K562 (cell line): ENCODE results near the gene CYP11A1. TPM values are rescaled to one million over a fixed set of nuclear protein-coding genes. Genes with fewer than 3 reads are reported as not detected.

Source experiments
- ATAC-seq: fragments of 200-7000 bp; cut with Tn5 transposase; 3 replicates; pipeline ENCODE4 v1.9.1; 2020; ENCODE audit warnings: moderate library complexity
- BruUV-seq: library from RNA; stranded (reverse); fragments of 400-500 nt; replicated peaks from 2 replicates; lab custom pipeline; 2021; lab: Mats Ljungman, UMichigan
- CTCF ChIA-PET: fragments of 300-600 bp; formaldehyde crosslinking; extraction: SDS; loops from one replicate; lab custom pipeline; 2021; ENCODE audit warnings: low intra/inter-chr PET ratio; lab: Yijun Ruan, JAX
- POLR2A ChIA-PET: fragments of 300-600, 350-650 bp; sonication (Branson Sonifier 250); formaldehyde crosslinking; extraction: SDS; loops from one replicate; lab custom pipeline; 2021; ENCODE audit warnings: antibody characterized with exemption, inconsistent platforms; lab: Yijun Ruan, JAX
- DNase-seq, 4 experiments: peaks; one replicate each; pipeline versions ENCODE4 v3.0.0 to v3.0.0-alpha.2; 2011 to 2018; ENCODE audit warnings: low spot score in 3 of 4, mixed read lengths in 3 of 4; ENCODE audit errors: extremely low read depth in 1 of 4
- FAIRE-seq: peaks from 2 replicates; lab custom pipeline; 2011; peaks lifted over from hg19 to GRCh38; lab: Jason Lieb, UNC
- H2AFZ ChIP-seq: 2 replicates; pipeline ENCODE4 v1.6.0; 2011; ENCODE audit warnings: low read depth, low read length, control low read depth, inconsistent platforms
- H3K27ac ChIP-seq: fragments of 200-600 bp; 3 replicates; pipeline ENCODE4 v1.8.0; 2011; ENCODE audit warnings: low read depth, mild to moderate bottlenecking, control low read depth, inconsistent platforms, low read length, moderate library complexity, mixed read lengths; ENCODE audit errors: extremely low read depth
- H3K27me3 ChIP-seq, 2 experiments: fragments of 300-600 bp in 1 of 2; 2 replicates in 1 of 2; 3 replicates in 1 of 2; pipeline versions ENCODE4 v1.6.0 to v1.8.0; 2011; ENCODE audit warnings: inconsistent platforms in 2 of 2, low read length in 2 of 2, mild to moderate bottlenecking in 1 of 2, mixed read lengths in 1 of 2, moderate library complexity in 1 of 2; ENCODE audit not compliant: control insufficient read depth in 2 of 2, insufficient read depth in 2 of 2
- H3K36me3 ChIP-seq: fragments of 300-600 bp; 3 replicates; pipeline ENCODE4 v1.8.0; 2011; ENCODE audit warnings: mild to moderate bottlenecking, low read length, inconsistent platforms; ENCODE audit not compliant: control insufficient read depth, insufficient read depth
- H3K4me1 ChIP-seq, 2 experiments: fragments of 200-600 bp in 1 of 2; replicated peaks in 1 of 2; 2 replicates in 1 of 2; 3 replicates in 1 of 2; pipeline versions ENCODE4 v1.5.1 to v1.8.0; 2011; ENCODE audit warnings: inconsistent platforms in 2 of 2, low read length in 2 of 2, mild to moderate bottlenecking in 1 of 2, mixed read lengths in 1 of 2, moderate library complexity in 1 of 2; ENCODE audit not compliant: control insufficient read depth in 2 of 2, insufficient read depth in 2 of 2
- H3K4me2 ChIP-seq: 2 replicates; pipeline ENCODE4 v1.6.1; 2011; ENCODE audit warnings: low read length, control low read depth, inconsistent platforms, mixed read lengths; ENCODE audit not compliant: insufficient read depth
- H3K4me3 ChIP-seq: fragments of 200-600 bp; sonication (generic), shearing (Covaris generic); 2 replicates; pipeline ENCODE4 v1.5.1; 2016; ENCODE audit warnings: control low read depth, inconsistent platforms
- H3K79me2 ChIP-seq: fragments of 200-600 bp; 3 replicates; pipeline ENCODE4 v1.8.0; 2011; ENCODE audit warnings: low read length, inconsistent platforms; ENCODE audit not compliant: control insufficient read depth, insufficient read depth
- H3K9ac ChIP-seq, 2 experiments: 2 replicates each; pipeline versions ENCODE4 v1.6.0 to v1.6.1; 2011; ENCODE audit warnings: low read depth in 2 of 2, low read length in 2 of 2, control low read depth in 1 of 2, inconsistent platforms in 1 of 2, mild to moderate bottlenecking in 1 of 2, mixed read lengths in 1 of 2; ENCODE audit not compliant: insufficient read depth in 1 of 2
- H3K9me1 ChIP-seq: one replicate; pipeline ENCODE4 v1.6.0; 2011; ENCODE audit warnings: inconsistent platforms, mild to moderate bottlenecking, low read length, moderate library complexity; ENCODE audit not compliant: control insufficient read depth, insufficient read depth
- H3K9me3 ChIP-seq: replicated peaks from 2 replicates; pipeline ENCODE4 v1.5.1; 2011; ENCODE audit warnings: low read depth, low read length, inconsistent platforms; ENCODE audit not compliant: control insufficient read depth, insufficient read depth
- H4K20me1 ChIP-seq: replicated peaks from 2 replicates; pipeline ENCODE4 v1.6.1; 2011; ENCODE audit warnings: low read length, inconsistent platforms, mixed read lengths; ENCODE audit not compliant: control insufficient read depth, insufficient read depth
- ATF3 ChIP-seq, 2 experiments: fragments of 450-650 bp in 1 of 2; sonication (generic) in 1 of 2; formaldehyde crosslinking in 1 of 2; IDR thresholded peaks in 1 of 2; conservative IDR thresholded peaks in 1 of 2; 2 replicates each; pipeline versions ENCODE4 v1.6.1 to v1.8.1; 2016 to 2023; ENCODE audit warnings: mild to moderate bottlenecking in 2 of 2, moderate library complexity in 2 of 2, inconsistent platforms in 1 of 2, missing genetic modification reagents in 1 of 2
- ATF7 ChIP-seq: fragments of 450-650 bp; IDR thresholded peaks from 2 replicates; pipeline ENCODE4 v1.7.1; 2014; ENCODE audit warnings: mild to moderate bottlenecking, moderate library complexity
- BCOR ChIP-seq: fragments of 450-650 bp; IDR thresholded peaks from 2 replicates; pipeline ENCODE4 v1.6.1; 2016
- CBFA2T3 ChIP-seq: fragments of 450-650 bp; IDR thresholded peaks from 2 replicates; pipeline ENCODE4 v1.6.1; 2017
- CCAR2 ChIP-seq: fragments of 200-400 bp; formaldehyde crosslinking; IDR thresholded peaks from 2 replicates; pipeline ENCODE4 v1.6.1; 2017; ENCODE audit warnings: mild to moderate bottlenecking, low read depth, low read length
- E2F6 ChIP-seq, 2 experiments: IDR thresholded peaks; 2 replicates each; pipeline ENCODE4 v1.6.1; 2011; ENCODE audit warnings: borderline replicate concordance in 1 of 2, control low read depth in 1 of 2, low read depth in 1 of 2, low read length in 1 of 2, mild to moderate bottlenecking in 1 of 2, mixed read lengths in 1 of 2, moderate library complexity in 1 of 2; ENCODE audit not compliant: insufficient read depth in 1 of 2, insufficient read length in 1 of 2, poor library complexity in 1 of 2, severe bottlenecking in 1 of 2; ENCODE audit errors: extremely low read depth in 1 of 2
- HNRNPH1 ChIP-seq: fragments of 200-400 bp; formaldehyde crosslinking; optimal IDR thresholded peaks from 2 replicates; pipeline ENCODE3; 2017; ENCODE audit warnings: low read depth, mild to moderate bottlenecking, low read length, moderate library complexity
- IRF1 ChIP-seq: sonication (generic); formaldehyde crosslinking; IDR thresholded peaks from 2 replicates; pipeline ENCODE4 v1.8.0; 2022; ENCODE audit warnings: missing genetic modification reagents, mild to moderate bottlenecking, borderline replicate concordance
- PRPF4 ChIP-seq: fragments of 200-400 bp; formaldehyde crosslinking; IDR thresholded peaks from one replicate; pipeline ENCODE4 v1.6.1; 2017; ENCODE audit warnings: low read length, low read depth, mild to moderate bottlenecking; ENCODE audit not compliant: insufficient read depth, poor library complexity, severe bottlenecking
- RBM25 ChIP-seq: fragments of 200-400 bp; formaldehyde crosslinking; IDR thresholded peaks from 2 replicates; pipeline ENCODE4 v1.6.1; 2018; ENCODE audit warnings: low read length, low read depth, moderate library complexity; ENCODE audit not compliant: severe bottlenecking
- SIN3A ChIP-seq, 2 experiments: fragments of 150-350 bp in 1 of 2; IDR thresholded peaks; 2 replicates each; pipeline ENCODE4 v1.6.1; 2011 to 2016; ENCODE audit warnings: borderline replicate concordance in 2 of 2, low read depth in 2 of 2, low read length in 2 of 2, mild to moderate bottlenecking in 2 of 2, moderate library complexity in 2 of 2; ENCODE audit not compliant: control insufficient read depth in 1 of 2
- SPI1 ChIP-seq: IDR thresholded peaks from 2 replicates; pipeline ENCODE4 v1.6.1; 2011; ENCODE audit warnings: low read depth, low read length, control low read depth, borderline replicate concordance
- TAF9B ChIP-seq: fragments of 450-650 bp; IDR thresholded peaks from 2 replicates; pipeline ENCODE4 v1.6.1; 2018; ENCODE audit warnings: mild to moderate bottlenecking; ENCODE audit not compliant: partially characterized antibody
- ZEB2 ChIP-seq: fragments of 450-650 bp; IDR thresholded peaks from 2 replicates; pipeline ENCODE4 v1.6.1; 2016
- ZFP36 ChIP-seq: fragments of 150-350 bp; IDR thresholded peaks from 2 replicates; pipeline ENCODE4 v1.6.1; 2018; ENCODE audit warnings: low read length, low read depth; ENCODE audit not compliant: partially characterized antibody
- ZNF551 ChIP-seq: fragments of 250-450 bp; sonication (Bioruptor Pico); IDR thresholded peaks from 2 replicates; pipeline ENCODE4 v1.5.0; 2021; ENCODE audit warnings: mild to moderate bottlenecking, moderate library complexity
- ZNF75A ChIP-seq: fragments of 450-650 bp; formaldehyde crosslinking; IDR thresholded peaks from 2 replicates; pipeline ENCODE4 v1.4.0; 2020; ENCODE audit warnings: mild to moderate bottlenecking
- ZNF785 ChIP-seq: fragments of 250-450 bp; sonication (Bioruptor Pico); IDR thresholded peaks from 2 replicates; pipeline ENCODE4 v1.4.0; 2020; ENCODE audit warnings: mild to moderate bottlenecking
- WGBS: fragments of 100-300 bp; shearing (Covaris generic); methylation state at CpG from one replicate; pipeline ENCODE4 v1.1.6; 2016; ENCODE audit warnings: low coverage, mixed read lengths; ENCODE audit not compliant: insufficient coverage; ENCODE audit errors: missing lambda C conversion rate; 5-methylcytosine and 5-hydroxymethylcytosine counted together
- in situ Hi-C: fragments of 300-500 bp; cut with MboI; formaldehyde crosslinking; loops from 4 replicates; pipeline ENCODE4 v1.15.0; 2018; ENCODE audit warnings: inconsistent platforms, mixed read lengths
- intact Hi-C: fragments of 100-400 bp; cut with micrococcal nuclease; formaldehyde crosslinking; loops from 2 replicates; pipeline ENCODE4 v1.14.2; 2022
- polyA plus RNA-seq, 8 experiments: library from polyadenylated mRNA; depleted of rRNA in 4 of 8; stranded (reverse) in 5 of 8; unstranded in 3 of 8; fragments of >200 nt; fragmentation: Nextera tagmentation in 2 of 8; fragmentation: Illumina TruSeq in 1 of 8; extraction: Ambion mirVana in 2 of 8; extraction: Trizol in 1 of 8; gene quantifications; 2 replicates each; pipeline versions ENCODE4 v1.2.1 to v1.2.3, GENCODE V29; 2011 to 2014; ENCODE audit warnings: inconsistent platforms in 1 of 8, missing spikeins in 1 of 8
- total RNA-seq, 7 experiments: library from RNA; depleted of rRNA in 6 of 7; stranded (reverse); fragments of >200 nt in 6 of 7; fragmentation: Illumina TruSeq in 2 of 7; extraction: Trizol in 2 of 7; gene quantifications; 2 replicates each; pipeline versions ENCODE4 v1.2.1 to v1.2.3, GENCODE V29; 2011 to 2021; ENCODE audit warnings: low replicate concordance in 1 of 7

Gene CYP11A1
- total and polyA plus RNA-seq, 9 of the 15 experiments (the other 6 are each of a cell fraction or from before 2014, with no cell fraction given), result 0.06 to 0.24 (median 0.10) TPM; not detected in 4

- Histone ChIP-seq H4K20me1 (no peaks in the 10 kb centered on the region), H3K27me3 (no peaks in the 10 kb centered on the region), H3K79me2 (no peaks in the 10 kb centered on the region), H3K36me3 (no peaks in the 10 kb centered on the region), H2AFZ (no peak overlapping the region; the same call in 1 of the 2 replicates), H3K4me2 (no peak overlapping the region), H3K9ac (peak overlapping the region in 1 of 2 experiments; percentile 65; a peak in 1 of 4 replicates), H3K4me1 (peaks cover 48 to 77% of the 10 kb centered on the region in 2 experiments), H3K4me3 (no peak overlapping the region), H3K9me1 (no peaks in the 10 kb centered on the region), H3K27ac (no peak overlapping the region), H3K9me3 (no peaks in the 10 kb centered on the region)
- CTCF ChIA-PET, result interaction anchor here (5.9 kb wide), 1 partner anchor 53 kb away, joined by 102 read pairs; no protein-coding TSS in a partner anchor
- POLR2A ChIA-PET, result interaction anchor here (0.6 to 3.9 kb wide), 9 partner anchors 16 to 1214 kb away, joined by 3 to 12 read pairs (median 3); partner anchors contain the start of genes ARID3B and SEMA7A
- WGBS, result 62% methylated on average over 8 of the region's 8 CpGs
- ATAC-seq (no peak), FAIRE-seq (no peak), DNase-seq (no peak)
- no TSS peak for BruUV-seq
- intact Hi-C loops (no loop called here), in situ Hi-C loops (loop anchor here (5.0 kb wide), 2 partner anchors 52 to 237 kb away; no protein-coding TSS in a partner anchor)
- TF ChIP-seq E2F6 (IDR thresholded peaks at IDR 0.05; ENCODE audit: borderline replicate concordance in 1 of 2, extremely low read depth in 1 of 2, insufficient read depth in 1 of 2, insufficient read length in 1 of 2, low read depth in 1 of 2, low read length in 1 of 2, poor library complexity in 1 of 2, severe bottlenecking in 1 of 2) (no peak), ATF3 (IDR thresholded peaks at IDR 0.05) (peak; percentile 14; the same call in 1 of the 2 replicates), ATF3 (CRISPR knock-in tag; conservative IDR thresholded peaks at IDR 0.05) (no peak), IRF1 (CRISPR knock-in tag) (no peak), ZNF551 (CRISPR knock-in tag) (no peak), ZNF785 (no peak), BCOR (peak; percentile 59), CCAR2 (no peak), ZNF75A (no peak), ZEB2 (no peak), SIN3A (IDR thresholded peaks at IDR 0.05; ENCODE audit: borderline replicate concordance in 2 of 2, control insufficient read depth in 1 of 2, low read depth in 2 of 2, low read length in 2 of 2) (no peak), ZFP36 (peak; percentile 77), PRPF4 (no peak), TAF9B (no peak), CBFA2T3 (no peak), ATF7 (0 out of 2 replicates have a peak, but pooled peaks have one; percentile 20), RBM25 (peak; percentile 43), HNRNPH1 (no peak), SPI1 (peak; percentile 80)
Observed at GRCh38 chr15:74384881-74385643, 17.6 kb upstream of the CYP11A1 start.
